ENCODE measurements around the gene OVAAL.
A peak's percentile ranks its signal among the peaks of the same experiment; 100 is the strongest.

The OVAAL gene

DNA sequence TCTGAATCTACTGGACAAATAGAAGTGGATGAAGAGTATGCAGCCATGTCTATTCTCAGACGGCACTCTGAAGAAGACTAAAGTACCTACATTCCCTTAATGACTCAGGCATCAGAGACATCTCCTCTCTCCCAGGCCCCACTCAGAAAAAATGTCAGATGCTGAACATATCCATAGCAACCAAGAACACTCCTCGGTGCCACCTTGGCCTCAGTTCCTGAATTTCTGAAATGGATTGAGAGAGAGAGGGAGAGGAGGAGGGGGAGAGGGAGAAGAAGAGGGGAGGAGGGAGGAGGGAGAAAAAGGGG is 16.0 kb upstream of the OVAAL start:
- Histone ChIP-seq H3K36me3 (ENCODE audit: control insufficient read depth in 2 of 2, insufficient read depth in 1 of 2, low read length in 2 of 2) (no peaks in the 10 kb centered on the region), H3K9me3 (ENCODE audit: control insufficient read depth, insufficient read depth, low read depth, low read length) (no peaks in the 10 kb centered on the region), H3K4me3 (ENCODE audit: low read depth, low read length) (no peak overlapping the region), H3K27ac (ENCODE audit: extremely low read depth, low read depth, low read length) (no peak overlapping the region), H3K4me1 (ENCODE audit: control insufficient read depth, insufficient read depth, low read length) (no peaks in the 10 kb centered on the region)
- TF ChIP-seq ZNF335 (tag by site-specific recombination; conservative IDR thresholded peaks at IDR 0.05) (0 out of 2 replicates have a peak, but pooled peaks have one; percentile 20), ZNF248 (tag by site-specific recombination; IDR thresholded peaks at IDR 0.05) (no peak)
- ChIA-PET CTCF (no interaction called here), POLR2A (no interaction called here)

GRCh38 chr1:180544050-180544449 is 14.7 kb upstream of the OVAAL start:
- no peak overlapping the region for H3K27ac ChIP-seq (ENCODE audit: extremely low read depth, low read depth, low read length)
- ChIA-PET POLR2A (no interaction called here), CTCF (no interaction called here)

GRCh38 chr1:180545991-180546390 is 12.8 kb upstream of the OVAAL start:
- no peak overlapping the region for H3K4me3 ChIP-seq (ENCODE audit: low read depth, low read length)
- no peaks in the 10 kb centered on the region for H3K36me3 ChIP-seq (ENCODE audit: control insufficient read depth in 2 of 2, insufficient read depth in 1 of 2, low read length in 2 of 2)
- ChIA-PET POLR2A (no interaction called here), CTCF (interaction anchor here (0.8 kb wide), 1 partner anchor 599 kb away, joined by 3 read pairs; no protein-coding TSS in a partner anchor)
- H3K27ac ChIP-seq (ENCODE audit: extremely low read depth, low read depth, low read length), result no peak overlapping the region
- no peaks in the 10 kb centered on the region for H3K4me1 ChIP-seq (ENCODE audit: control insufficient read depth, insufficient read depth, low read length)
- no peaks in the 10 kb centered on the region for H3K9me3 ChIP-seq (ENCODE audit: control insufficient read depth, insufficient read depth, low read depth, low read length)
- TF ChIP-seq, protein P1, sequence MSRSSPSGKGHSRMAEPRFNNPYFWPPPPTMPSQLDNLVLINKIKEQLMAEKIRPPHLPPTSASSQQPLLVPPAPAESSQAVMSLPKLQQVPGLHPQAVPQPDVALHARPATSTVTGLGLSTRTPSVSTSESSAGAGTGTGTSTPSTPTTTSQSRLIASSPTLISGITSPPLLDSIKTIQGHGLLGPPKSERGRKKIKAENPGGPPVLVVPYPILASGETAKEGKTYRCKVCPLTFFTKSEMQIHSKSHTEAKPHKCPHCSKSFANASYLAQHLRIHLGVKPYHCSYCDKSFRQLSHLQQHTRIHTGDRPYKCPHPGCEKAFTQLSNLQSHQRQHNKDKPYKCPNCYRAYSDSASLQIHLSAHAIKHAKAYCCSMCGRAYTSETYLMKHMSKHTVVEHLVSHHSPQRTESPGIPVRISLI (tag by site-specific recombination; IDR thresholded peaks at IDR 0.05), result no peak
- TF ChIP-seq ZNF239 (tag by site-specific recombination; IDR thresholded peaks at IDR 0.05) (no peak), ZNF354C (tag by site-specific recombination; IDR thresholded peaks at IDR 0.05; ENCODE audit: borderline replicate concordance, low read depth) (no peak), RBAK (tag by site-specific recombination; IDR thresholded peaks at IDR 0.05) (no peak), ZNF549 (tag by site-specific recombination; IDR thresholded peaks at IDR 0.05) (no peak), ZNF404 (tag by site-specific recombination; IDR thresholded peaks at IDR 0.05) (no peak), ZNF670 (tag by site-specific recombination; IDR thresholded peaks at IDR 0.05; ENCODE audit: low read depth) (no peak), BCL11B (tag by site-specific recombination; IDR thresholded peaks at IDR 0.05; ENCODE audit: low read depth) (no peak), ZNF146 (tag by site-specific recombination; IDR thresholded peaks at IDR 0.05) (no peak), TCF7L2 (IDR thresholded peaks at IDR 0.05; ENCODE audit: borderline replicate concordance, low read depth, low read length) (no peak), ZNF311 (tag by site-specific recombination; IDR thresholded peaks at IDR 0.05; ENCODE audit: borderline replicate concordance) (no peak), FEZF1 (tag by site-specific recombination; IDR thresholded peaks at IDR 0.05) (no peak), KLF8 (tag by site-specific recombination; IDR thresholded peaks at IDR 0.05) (no peak)
- TF ChIP-seq, protein P2, sequence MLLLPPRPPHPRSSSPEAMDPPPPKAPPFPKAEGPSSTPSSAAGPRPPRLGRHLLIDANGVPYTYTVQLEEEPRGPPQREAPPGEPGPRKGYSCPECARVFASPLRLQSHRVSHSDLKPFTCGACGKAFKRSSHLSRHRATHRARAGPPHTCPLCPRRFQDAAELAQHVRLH (tag by site-specific recombination; IDR thresholded peaks at IDR 0.05), result no peak

More at GRCh38 chr1:180544050-180544449, 14.7 kb upstream of the OVAAL start:
- TF ChIP-seq ZSCAN5A (tag by site-specific recombination; IDR thresholded peaks at IDR 0.05), result no peak
- no peak for TF ChIP-seq ZNF341 (tag by site-specific recombination; IDR thresholded peaks at IDR 0.05; ENCODE audit: low read depth)
- TF ChIP-seq, protein P3, sequence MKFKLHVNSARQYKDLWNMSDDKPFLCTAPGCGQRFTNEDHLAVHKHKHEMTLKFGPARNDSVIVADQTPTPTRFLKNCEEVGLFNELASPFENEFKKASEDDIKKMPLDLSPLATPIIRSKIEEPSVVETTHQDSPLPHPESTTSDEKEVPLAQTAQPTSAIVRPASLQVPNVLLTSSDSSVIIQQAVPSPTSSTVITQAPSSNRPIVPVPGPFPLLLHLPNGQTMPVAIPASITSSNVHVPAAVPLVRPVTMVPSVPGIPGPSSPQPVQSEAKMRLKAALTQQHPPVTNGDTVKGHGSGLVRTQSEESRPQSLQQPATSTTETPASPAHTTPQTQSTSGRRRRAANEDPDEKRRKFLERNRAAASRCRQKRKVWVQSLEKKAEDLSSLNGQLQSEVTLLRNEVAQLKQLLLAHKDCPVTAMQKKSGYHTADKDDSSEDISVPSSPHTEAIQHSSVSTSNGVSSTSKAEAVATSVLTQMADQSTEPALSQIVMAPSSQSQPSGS (tag by site-specific recombination; IDR thresholded peaks at IDR 0.05; ENCODE audit: low read depth), result no peak
- no peak for TF ChIP-seq ZNF169 (tag by site-specific recombination; IDR thresholded peaks at IDR 0.05)
- no peak for TF ChIP-seq ZNF423 (tag by site-specific recombination; IDR thresholded peaks at IDR 0.05)
- no peak for TF ChIP-seq ZNF76 (tag by site-specific recombination; IDR thresholded peaks at IDR 0.05; ENCODE audit: borderline replicate concordance, low read depth)
- no peak for TF ChIP-seq ZNF391 (tag by site-specific recombination; IDR thresholded peaks at IDR 0.05; ENCODE audit: borderline replicate concordance, low read depth)
- TF ChIP-seq, protein P4, sequence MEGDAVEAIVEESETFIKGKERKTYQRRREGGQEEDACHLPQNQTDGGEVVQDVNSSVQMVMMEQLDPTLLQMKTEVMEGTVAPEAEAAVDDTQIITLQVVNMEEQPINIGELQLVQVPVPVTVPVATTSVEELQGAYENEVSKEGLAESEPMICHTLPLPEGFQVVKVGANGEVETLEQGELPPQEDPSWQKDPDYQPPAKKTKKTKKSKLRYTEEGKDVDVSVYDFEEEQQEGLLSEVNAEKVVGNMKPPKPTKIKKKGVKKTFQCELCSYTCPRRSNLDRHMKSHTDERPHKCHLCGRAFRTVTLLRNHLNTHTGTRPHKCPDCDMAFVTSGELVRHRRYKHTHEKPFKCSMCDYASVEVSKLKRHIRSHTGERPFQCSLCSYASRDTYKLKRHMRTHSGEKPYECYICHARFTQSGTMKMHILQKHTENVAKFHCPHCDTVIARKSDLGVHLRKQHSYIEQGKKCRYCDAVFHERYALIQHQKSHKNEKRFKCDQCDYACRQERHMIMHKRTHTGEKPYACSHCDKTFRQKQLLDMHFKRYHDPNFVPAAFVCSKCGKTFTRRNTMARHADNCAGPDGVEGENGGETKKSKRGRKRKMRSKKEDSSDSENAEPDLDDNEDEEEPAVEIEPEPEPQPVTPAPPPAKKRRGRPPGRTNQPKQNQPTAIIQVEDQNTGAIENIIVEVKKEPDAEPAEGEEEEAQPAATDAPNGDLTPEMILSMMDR (tag by site-specific recombination; IDR thresholded peaks at IDR 0.05), result no peak
- TF ChIP-seq GLI4 (tag by site-specific recombination; IDR thresholded peaks at IDR 0.05), result no peak
- TF ChIP-seq REPIN1 (tag by site-specific recombination; IDR thresholded peaks at IDR 0.05; ENCODE audit: low read depth), result no peak
- no peak for TF ChIP-seq ZNF785 (tag by site-specific recombination; IDR thresholded peaks at IDR 0.05)
- no peak for TF ChIP-seq ZNF19 (tag by site-specific recombination; IDR thresholded peaks at IDR 0.05; ENCODE audit: low read depth)
- no peak for TF ChIP-seq ZNF792 (tag by site-specific recombination; IDR thresholded peaks at IDR 0.05)
- TF ChIP-seq ZNF776 (tag by site-specific recombination; IDR thresholded peaks at IDR 0.05; ENCODE audit: borderline replicate concordance), result no peak
- no peak for TF ChIP-seq ZNF548 (tag by site-specific recombination; IDR thresholded peaks at IDR 0.05)
- no peak for TF ChIP-seq ZEB2 (tag by site-specific recombination; IDR thresholded peaks at IDR 0.05)
- H3K36me3 ChIP-seq (ENCODE audit: control insufficient read depth in 2 of 2, insufficient read depth in 1 of 2, low read length in 2 of 2), result no peaks in the 10 kb centered on the region
- H3K4me3 ChIP-seq (ENCODE audit: low read depth, low read length), result no peak overlapping the region
- no peaks in the 10 kb centered on the region for H3K4me1 ChIP-seq (ENCODE audit: control insufficient read depth, insufficient read depth, low read length)
- H3K9me3 ChIP-seq (ENCODE audit: control insufficient read depth, insufficient read depth, low read depth, low read length), result no peaks in the 10 kb centered on the region
